Measurements from ENCODE around the gene OPCML. TPM values are rescaled to one million over a fixed set of nuclear protein-coding genes. Genes with fewer than 3 reads are reported as not detected.

The OPCML gene
- total RNA-seq (under 0.01 and 0.99 TPM in 2 replicates), polyA plus RNA-seq (1.4 and 2.8 TPM in 2 replicates), polyA minus RNA-seq (ENCODE audit: low replicate concordance) (0.31 TPM in 1 of 2 replicates, not detected in the other)
- polyA plus RNA-seq (2012): 0.59 and 1.0 TPM in 2 replicates

GRCh38 chr11:133531971-133532651 is at the start of gene OPCML:
OPCML (minus strand) TSS chr11:133532501.
- Histone ChIP-seq H3K4me3 (replicated peaks in 1 of 4; ENCODE audit: control extremely low read depth in 1 of 4, insufficient read depth in 1 of 4, low read depth in 3 of 4, low read length in 4 of 4) (no peak within 1 kb of the TSS), H3K36me3 (ENCODE audit: control insufficient read depth, insufficient read depth, low read length) (no peaks in the 10 kb centered on the region), H3K4me1 (ENCODE audit: control insufficient read depth, extremely low read depth, insufficient read depth, low read length) (no peaks in the 10 kb centered on the region), H2AFZ (ENCODE audit: low read length) (no peak within 1 kb of the TSS), H3K27me3 (ENCODE audit: control insufficient read depth, insufficient read depth, low read length) (no peaks in the 10 kb centered on the region), H3K9ac (ENCODE audit: insufficient read depth, low read length) (no peak within 1 kb of the TSS), H3K79me2 (ENCODE audit: control insufficient read depth, insufficient read depth, low read length) (no peaks in the 10 kb centered on the region), H3K27ac (ENCODE audit: insufficient read depth, low read length) (no peak within 1 kb of the TSS), H3K4me2 (ENCODE audit: extremely low read depth, insufficient read depth, low read length) (no peak within 1 kb of the TSS), H4K20me1 (ENCODE audit: control insufficient read depth, extremely low read depth, insufficient read depth, low read length) (no peaks in the 10 kb centered on the region), H3K9me3 (ENCODE audit: control insufficient read depth, insufficient read depth, low read depth, low read length) (no peaks in the 10 kb centered on the region)
- no peak for DNase-seq (ENCODE audit: low read depth in 2 of 2)
- no peak for TF ChIP-seq CTCF (conservative IDR thresholded peaks at IDR 0.05 in 1 of 2, IDR thresholded peaks at IDR 0.05 in 1 of 2; ENCODE audit: low read depth in 1 of 2, low read length in 2 of 2)
- TF ChIP-seq EZH2 (IDR thresholded peaks at IDR 0.05; ENCODE audit: low read length, missing control alignments): no peak

GRCh38 chr11:133581091-133581490 is 48.8 kb upstream of the OPCML start:
- H2AFZ ChIP-seq (ENCODE audit: low read length): no peak overlapping the region
- no peaks in the 10 kb centered on the region for H3K9me3 ChIP-seq (ENCODE audit: control insufficient read depth, insufficient read depth, low read depth, low read length)
- TF ChIP-seq EZH2 (IDR thresholded peaks at IDR 0.05; ENCODE audit: low read length, missing control alignments) (no peak), CTCF (conservative IDR thresholded peaks at IDR 0.05 in 1 of 2, IDR thresholded peaks at IDR 0.05 in 1 of 2; ENCODE audit: low read depth in 1 of 2, low read length in 2 of 2) (no peak)
- no peak for DNase-seq (ENCODE audit: low read depth in 2 of 2)
- H3K27ac ChIP-seq (ENCODE audit: insufficient read depth, low read length): no peak overlapping the region
- H4K20me1 ChIP-seq (ENCODE audit: control insufficient read depth, extremely low read depth, insufficient read depth, low read length): no peaks in the 10 kb centered on the region
- no peak overlapping the region for H3K9ac ChIP-seq (ENCODE audit: insufficient read depth, low read length)
- no peaks in the 10 kb centered on the region for H3K4me1 ChIP-seq (ENCODE audit: control insufficient read depth, extremely low read depth, insufficient read depth, low read length)
- no peak overlapping the region for H3K4me2 ChIP-seq (ENCODE audit: extremely low read depth, insufficient read depth, low read length)
- H3K79me2 ChIP-seq (ENCODE audit: control insufficient read depth, insufficient read depth, low read length): no peaks in the 10 kb centered on the region
- no peaks in the 10 kb centered on the region for H3K36me3 ChIP-seq (ENCODE audit: control insufficient read depth, insufficient read depth, low read length)
- H3K4me3 ChIP-seq (replicated peaks in 1 of 4; ENCODE audit: control extremely low read depth in 1 of 4, insufficient read depth in 1 of 4, low read depth in 3 of 4, low read length in 4 of 4): no peak overlapping the region
- H3K27me3 ChIP-seq (ENCODE audit: control insufficient read depth, insufficient read depth, low read length): no peaks in the 10 kb centered on the region

GRCh38 chr11:133579165-133580031 is 47.1 kb upstream of the OPCML start:
- no peaks in the 10 kb centered on the region for H4K20me1 ChIP-seq (ENCODE audit: control insufficient read depth, extremely low read depth, insufficient read depth, low read length)
- no peak overlapping the region for H3K27ac ChIP-seq (ENCODE audit: insufficient read depth, low read length)
- no peak overlapping the region for H3K4me3 ChIP-seq (replicated peaks in 1 of 4; ENCODE audit: control extremely low read depth in 1 of 4, insufficient read depth in 1 of 4, low read depth in 3 of 4, low read length in 4 of 4)
- no peak overlapping the region for H3K4me2 ChIP-seq (ENCODE audit: extremely low read depth, insufficient read depth, low read length)
- no peak overlapping the region for H2AFZ ChIP-seq (ENCODE audit: low read length)
- DNase-seq (ENCODE audit: low read depth in 2 of 2): no peak
- no peak overlapping the region for H3K9ac ChIP-seq (ENCODE audit: insufficient read depth, low read length)
- H3K9me3 ChIP-seq (ENCODE audit: control insufficient read depth, insufficient read depth, low read depth, low read length): no peaks in the 10 kb centered on the region
- H3K4me1 ChIP-seq (ENCODE audit: control insufficient read depth, extremely low read depth, insufficient read depth, low read length): no peaks in the 10 kb centered on the region
- no peaks in the 10 kb centered on the region for H3K36me3 ChIP-seq (ENCODE audit: control insufficient read depth, insufficient read depth, low read length)
- no peak for TF ChIP-seq CTCF (conservative IDR thresholded peaks at IDR 0.05 in 1 of 2, IDR thresholded peaks at IDR 0.05 in 1 of 2; ENCODE audit: low read depth in 1 of 2, low read length in 2 of 2)
- TF ChIP-seq EZH2 (IDR thresholded peaks at IDR 0.05; ENCODE audit: low read length, missing control alignments): no peak
- no peaks in the 10 kb centered on the region for H3K79me2 ChIP-seq (ENCODE audit: control insufficient read depth, insufficient read depth, low read length)
- H3K27me3 ChIP-seq (ENCODE audit: control insufficient read depth, insufficient read depth, low read length): no peaks in the 10 kb centered on the region
